Ascending aorta (tissue), 2 donors: ENCODE results near the gene ATP1B1. TPM values are rescaled to one million over a fixed set of nuclear protein-coding genes. Genes with fewer than 3 reads are reported as not detected.
A peak's percentile ranks its signal among the peaks of the same experiment; 100 is the strongest.

Experiments
- DNase-seq, 2 donors: peaks; one replicate each; pipeline ENCODE4 v3.0.0-alpha.2; 2019; ENCODE audit warnings: low spot score in 2 of 2
- H3K27ac ChIP-seq, 2 donors: fragments of 200-600 bp; sonication (generic); one replicate each; pipeline ENCODE4 v1.5.1; 2016 to 2017; ENCODE audit warnings: mild to moderate bottlenecking in 1 of 2
- H3K27me3 ChIP-seq: fragments of 200-600 bp; sonication (generic); one replicate; pipeline ENCODE4 v1.5.1; 2017
- H3K36me3 ChIP-seq, 2 donors: fragments of 200-600 bp; sonication (generic); one replicate each; pipeline ENCODE4 v1.5.1; 2016
- H3K4me1 ChIP-seq, 2 donors: fragments of 200-600 bp; sonication (generic); one replicate each; pipeline ENCODE4 v1.5.1; 2016 to 2017; ENCODE audit warnings: mild to moderate bottlenecking in 1 of 2
- H3K4me3 ChIP-seq, 2 donors: fragments of 200-600 bp; sonication (generic); one replicate each; pipeline ENCODE4 v1.5.1; 2016 to 2017; ENCODE audit warnings: mild to moderate bottlenecking in 1 of 2
- H3K9me3 ChIP-seq, 2 donors: fragments of 200-600 bp; sonication (generic); one replicate each; pipeline ENCODE4 v1.5.1; 2016
- intact Hi-C: fragments of 100-400 bp; cut with DNase I; formaldehyde crosslinking; loops from one replicate; pipeline ENCODE4 v1.15.1; 2023
- total RNA-seq: library from RNA; depleted of rRNA; stranded (reverse); fragments of >200 nt; gene quantifications from one replicate; pipeline ENCODE4 v1.1.0, GENCODE V29; 2016
- TF ChIP-seq, protein P1 (sequence below), 3 experiments: fragments of 200-600 bp in 2 of 3; fragments of 450-650 bp in 1 of 3; sonication (generic) in 2 of 3; IDR thresholded peaks; one replicate each; pipeline ENCODE4 v1.5.1; 2016 to 2019; ENCODE audit warnings: antibody characterized with exemption in 3 of 3, mild to moderate bottlenecking in 1 of 3, moderate library complexity in 1 of 3

Gene ATP1B1
- 3.5 TPM for total RNA-seq

DNA sequence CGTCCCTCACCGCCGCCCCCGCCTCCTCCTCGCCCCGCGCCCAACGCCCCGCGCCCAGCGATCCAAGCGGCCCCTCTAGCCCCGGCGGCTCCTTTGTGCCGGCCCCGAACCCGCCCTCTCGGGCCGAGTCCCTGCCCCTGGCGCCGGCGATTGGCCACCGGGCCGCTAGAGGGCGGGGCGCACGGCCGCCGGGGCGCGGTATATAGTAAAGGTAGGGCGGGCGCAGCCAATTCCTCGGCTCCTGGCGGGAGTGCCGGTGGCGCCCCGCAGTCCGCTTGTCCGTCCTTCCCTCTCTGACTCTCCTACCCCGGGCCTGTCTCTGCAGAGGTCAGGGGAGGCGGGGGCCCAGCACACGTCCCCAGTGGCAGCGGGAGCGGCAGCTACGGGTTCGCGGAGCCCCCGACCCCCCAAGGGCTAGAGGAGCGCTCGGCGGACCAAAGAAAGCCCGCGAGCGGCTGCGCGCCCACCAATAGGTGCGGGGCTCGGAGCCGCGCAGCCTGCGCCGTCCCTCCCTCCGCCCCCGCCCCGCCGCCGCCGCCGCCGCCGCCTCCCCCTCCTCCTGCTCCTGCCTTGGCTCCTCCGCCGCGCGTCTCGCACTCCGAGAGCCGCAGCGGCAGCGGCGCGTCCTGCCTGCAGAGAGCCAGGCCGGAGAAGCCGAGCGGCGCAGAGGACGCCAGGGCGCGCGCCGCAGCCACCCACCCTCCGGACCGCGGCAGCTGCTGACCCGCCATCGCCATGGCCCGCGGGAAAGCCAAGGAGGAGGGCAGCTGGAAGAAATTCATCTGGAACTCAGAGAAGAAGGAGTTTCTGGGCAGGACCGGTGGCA, at the start of gene ATP1B1:
ATP1B1 (plus strand) TSS at position 596 of the 826 bp plus-strand sequence; CDS start at position 736, 140 bp downstream.
- no peaks in the 10 kb centered on the region for H3K9me3 ChIP-seq
- intact Hi-C loops: loop anchor here (2.0 to 10.0 kb wide), 5 partner anchors 261 to 882 kb away; partner anchors contain the start of genes BLZF1, NME7, SFT2D2 and SLC19A2
- TF ChIP-seq, protein P1, sequence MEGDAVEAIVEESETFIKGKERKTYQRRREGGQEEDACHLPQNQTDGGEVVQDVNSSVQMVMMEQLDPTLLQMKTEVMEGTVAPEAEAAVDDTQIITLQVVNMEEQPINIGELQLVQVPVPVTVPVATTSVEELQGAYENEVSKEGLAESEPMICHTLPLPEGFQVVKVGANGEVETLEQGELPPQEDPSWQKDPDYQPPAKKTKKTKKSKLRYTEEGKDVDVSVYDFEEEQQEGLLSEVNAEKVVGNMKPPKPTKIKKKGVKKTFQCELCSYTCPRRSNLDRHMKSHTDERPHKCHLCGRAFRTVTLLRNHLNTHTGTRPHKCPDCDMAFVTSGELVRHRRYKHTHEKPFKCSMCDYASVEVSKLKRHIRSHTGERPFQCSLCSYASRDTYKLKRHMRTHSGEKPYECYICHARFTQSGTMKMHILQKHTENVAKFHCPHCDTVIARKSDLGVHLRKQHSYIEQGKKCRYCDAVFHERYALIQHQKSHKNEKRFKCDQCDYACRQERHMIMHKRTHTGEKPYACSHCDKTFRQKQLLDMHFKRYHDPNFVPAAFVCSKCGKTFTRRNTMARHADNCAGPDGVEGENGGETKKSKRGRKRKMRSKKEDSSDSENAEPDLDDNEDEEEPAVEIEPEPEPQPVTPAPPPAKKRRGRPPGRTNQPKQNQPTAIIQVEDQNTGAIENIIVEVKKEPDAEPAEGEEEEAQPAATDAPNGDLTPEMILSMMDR (IDR thresholded peaks at IDR 0.05): peak; percentile 38 to 55 (median 54)
- peak; percentile 54 to 92 for DNase-seq
- H3K27ac ChIP-seq: peak within 1 kb of the TSS; percentile 74 to 80
- H3K27me3 ChIP-seq: no peaks in the 10 kb centered on the region
- H3K4me1 ChIP-seq: peaks cover 2 to 11% of the 10 kb centered on the region in 2 donors
- H3K4me3 ChIP-seq: peak within 1 kb of the TSS; percentile 60 to 96
- no peaks in the 10 kb centered on the region for H3K36me3 ChIP-seq

DNA sequence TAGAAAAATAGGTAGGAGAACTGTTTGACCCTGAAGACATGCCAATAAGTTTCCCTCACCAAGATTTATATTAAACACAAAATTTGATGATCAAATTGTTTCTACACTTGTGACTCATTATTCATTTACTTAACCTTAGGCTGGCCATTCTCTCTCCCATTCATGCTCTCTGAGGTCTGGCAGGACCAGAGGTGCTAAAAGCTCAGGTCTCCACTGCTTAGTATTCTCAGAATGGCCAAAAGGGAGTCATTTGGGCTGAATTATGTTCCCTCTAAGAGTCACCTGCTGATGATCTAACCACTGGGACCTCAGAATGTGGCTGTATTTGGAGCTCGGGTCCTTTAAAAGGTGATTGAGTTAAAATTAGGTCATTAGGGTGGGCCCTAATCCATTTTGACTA, 47.1 kb upstream of the ATP1B1 start:
- Histone ChIP-seq H3K27ac (no peak overlapping the region), H3K4me3 (no peak overlapping the region)
- no peak for DNase-seq

DNA sequence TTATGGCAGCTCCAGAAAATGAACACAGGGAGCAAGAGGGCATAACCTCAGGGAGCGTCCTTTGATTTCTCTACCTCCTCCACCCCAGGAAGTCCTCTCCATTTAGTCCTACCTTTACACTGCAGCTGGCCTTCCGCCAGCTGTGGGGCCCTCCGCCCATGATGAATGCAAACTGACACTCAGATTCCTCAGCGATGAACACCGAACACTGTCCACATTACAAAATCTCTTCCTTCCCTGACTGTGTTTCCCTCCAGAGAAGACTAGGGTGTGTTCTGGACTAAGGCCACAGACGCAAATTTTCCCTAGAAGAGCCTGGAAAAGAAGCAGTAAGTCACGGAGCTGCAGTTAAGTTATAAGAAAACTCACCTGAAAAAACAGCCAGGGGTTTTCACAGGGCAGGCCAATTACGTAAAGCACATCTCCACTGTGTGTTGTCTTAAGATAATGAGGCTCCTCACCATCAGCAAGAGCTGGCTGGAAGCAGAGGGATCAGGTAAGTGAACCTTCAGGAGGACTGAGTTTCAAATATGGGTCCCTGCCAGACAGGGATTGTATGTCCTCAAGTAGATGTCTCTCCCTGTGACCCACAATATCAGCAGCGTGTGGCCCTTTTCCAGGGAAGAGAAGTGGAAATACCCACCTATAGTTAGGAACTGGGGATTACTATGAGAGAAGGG, 46.3 kb upstream of the ATP1B1 start:
- H3K27me3 ChIP-seq: no peaks in the 10 kb centered on the region
- H3K9me3 ChIP-seq: peaks cover 0 to 4% of the 10 kb centered on the region in 2 donors
- no peak overlapping the region for H3K4me3 ChIP-seq
- no peak for DNase-seq
- TF ChIP-seq, protein P1 (IDR thresholded peaks at IDR 0.05): no peak
- intact Hi-C loops: no loop called here
- H3K4me1 ChIP-seq: no peaks in the 10 kb centered on the region
- no peak overlapping the region for H3K27ac ChIP-seq
- H3K36me3 ChIP-seq: no peaks in the 10 kb centered on the region

More for the DNA sequence above, 47.1 kb upstream of the ATP1B1 start:
- Histone ChIP-seq H3K27me3 (no peaks in the 10 kb centered on the region), H3K36me3 (no peaks in the 10 kb centered on the region), H3K4me1 (no peaks in the 10 kb centered on the region), H3K9me3 (peaks cover 0 to 4% of the 10 kb centered on the region in 2 donors)
- intact Hi-C loops: no loop called here
- TF ChIP-seq, protein P1 (IDR thresholded peaks at IDR 0.05): no peak

DNA sequence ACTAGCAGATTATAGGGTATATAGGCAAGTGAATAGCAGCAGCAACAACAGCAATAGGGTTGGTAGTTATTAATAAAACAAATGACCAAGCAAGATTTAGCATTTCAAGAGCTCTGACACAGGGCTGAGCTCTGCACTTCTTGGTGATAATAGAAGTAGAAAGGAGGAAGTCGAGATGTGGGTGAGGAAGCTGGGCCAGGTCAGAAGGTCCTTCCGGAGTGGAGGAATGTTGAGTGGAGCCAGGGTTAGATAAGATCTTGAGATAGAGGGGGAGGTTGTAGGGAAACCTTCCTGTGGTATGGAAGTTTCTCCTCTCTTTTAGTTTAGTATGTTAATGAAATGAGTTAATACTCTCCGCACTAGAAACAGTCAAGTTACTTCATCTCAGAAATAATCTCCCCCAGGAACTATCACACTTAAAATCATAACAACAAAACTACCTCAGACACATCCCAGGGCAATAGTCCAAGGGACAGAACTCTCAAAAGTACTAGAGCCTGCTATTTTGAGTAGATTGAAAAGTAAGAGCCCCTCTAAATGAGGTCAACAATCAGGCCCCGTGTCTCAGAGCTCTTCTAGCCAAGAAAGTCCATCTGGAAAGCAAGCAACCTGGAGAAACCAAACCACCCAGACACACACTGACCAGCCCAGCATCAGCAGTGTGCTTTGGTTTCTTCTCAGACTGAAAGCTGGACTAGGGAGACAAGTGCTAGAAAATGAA, 45.4 kb upstream of the ATP1B1 start:
- DNase-seq: no peak
- H3K9me3 ChIP-seq: peaks cover 0 to 4% of the 10 kb centered on the region in 2 donors
- H3K4me3 ChIP-seq: no peak overlapping the region
- no peak overlapping the region for H3K27ac ChIP-seq
- H3K36me3 ChIP-seq: no peaks in the 10 kb centered on the region
- no peaks in the 10 kb centered on the region for H3K27me3 ChIP-seq
- intact Hi-C loops: no loop called here
- TF ChIP-seq, protein P1 (IDR thresholded peaks at IDR 0.05): no peak
- H3K4me1 ChIP-seq: no peaks in the 10 kb centered on the region

DNA sequence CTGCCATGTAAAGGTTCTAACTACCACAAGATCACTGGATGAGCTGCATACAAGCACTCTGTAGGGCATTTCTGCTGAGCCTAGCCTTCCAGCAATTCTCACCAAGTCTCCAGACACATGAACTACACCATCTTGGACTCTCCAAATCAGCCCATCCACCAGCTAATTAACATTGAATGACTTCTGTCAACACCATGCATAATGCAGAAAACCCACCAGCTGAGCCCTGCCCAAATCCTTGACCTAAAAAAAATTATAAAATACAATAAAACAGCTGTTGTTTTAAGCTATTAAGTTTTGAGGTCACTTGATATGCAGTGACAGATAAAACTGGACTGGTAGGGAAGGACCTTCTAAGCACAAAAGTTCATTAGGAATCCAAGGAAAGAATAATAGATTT, 44.3 kb upstream of the ATP1B1 start:
- intact Hi-C loops: no loop called here
- no peak for DNase-seq
- Histone ChIP-seq H3K27me3 (no peaks in the 10 kb centered on the region), H3K36me3 (no peaks in the 10 kb centered on the region), H3K4me3 (no peak overlapping the region), H3K4me1 (no peaks in the 10 kb centered on the region), H3K27ac (no peak overlapping the region), H3K9me3 (peaks cover 0 to 10% of the 10 kb centered on the region in 2 donors)
- TF ChIP-seq, protein P1 (IDR thresholded peaks at IDR 0.05): no peak
